ENCODE measurements around the gene KDM4B.
A peak's percentile ranks its signal among the peaks of the same experiment; 100 is the strongest.
"Not testable (repeated sequence)": the region's sequence is repeated elsewhere in the genome, so short reads cannot be mapped to it uniquely, and the experiment has no call there.

The KDM4B gene

GRCh38 chr19:5149508-5149907 lies 180.6 kb downstream of the KDM4B start:
- DNase-seq (ENCODE audit: low read depth in 2 of 2) = no peak

- no peak for DNase-seq (ENCODE audit: low read depth in 2 of 2)
These were observed 181.3 kb downstream of the KDM4B start for GRCh38 chr19:5149932-5150901.

- no peak for DNase-seq (ENCODE audit: low read depth in 2 of 2)
These were observed 182.2 kb downstream of the KDM4B start for GRCh38 chr19:5150902-5151741.

GRCh38 chr19:5152013-5152763 lies 183.3 kb downstream of the KDM4B start:
- no peak for DNase-seq (ENCODE audit: low read depth in 2 of 2)

- DNase-seq (ENCODE audit: low read depth in 2 of 2) = no peak
These were observed 184.0 kb downstream of the KDM4B start for GRCh38 chr19:5152767-5153532.

GRCh38 chr19:5153601-5154128 lies 184.8 kb downstream of the KDM4B start:
- no peak for DNase-seq (ENCODE audit: low read depth in 2 of 2)

- DNase-seq (ENCODE audit: low read depth in 2 of 2) = no peak
These were observed 185.4 kb downstream of the KDM4B start for GRCh38 chr19:5154129-5154798.

GRCh38 chr19:5154799-5155426 lies 186.0 kb downstream of the KDM4B start:
- no peak for DNase-seq (ENCODE audit: low read depth in 2 of 2)

GRCh38 chr19:5155586-5156210 lies 186.8 kb downstream of the KDM4B start:
- no peak for DNase-seq (ENCODE audit: low read depth in 2 of 2)

GRCh38 chr19:5156231-5156986 lies 187.5 kb downstream of the KDM4B start:
- DNase-seq (ENCODE audit: low read depth in 2 of 2) = no peak

- no peak for DNase-seq (ENCODE audit: low read depth in 2 of 2)
These were observed 188.3 kb downstream of the KDM4B start for GRCh38 chr19:5157186-5157585.

- not testable (repeated sequence) for DNase-seq (ENCODE audit: low read depth in 2 of 2)
These were observed 189.7 kb downstream of the KDM4B start for GRCh38 chr19:5158549-5159134.

- DNase-seq (ENCODE audit: low read depth in 2 of 2) = not testable (repeated sequence)
These were observed 191.4 kb downstream of the KDM4B start for GRCh38 chr19:5160158-5160795.

- not testable (repeated sequence) for DNase-seq (ENCODE audit: low read depth in 2 of 2)
These were observed 196.2 kb downstream of the KDM4B start for GRCh38 chr19:5164845-5165696.

- DNase-seq (ENCODE audit: low read depth in 2 of 2) = no peak
These were observed 196.7 kb downstream of the KDM4B start for GRCh38 chr19:5165697-5166019.

- DNase-seq (ENCODE audit: low read depth in 2 of 2) = no peak
These were observed 197.3 kb downstream of the KDM4B start for GRCh38 chr19:5166262-5166661.

- peak; percentile 39 to 41 for DNase-seq (ENCODE audit: low read depth in 2 of 2)
These were observed 201.4 kb downstream of the KDM4B start for GRCh38 chr19:5170329-5170745.

All from stimulated activated CD8-positive, alpha-beta memory T cell treated with anti-CD3 and anti-CD28 coated beads, Interleukin-15, amount 100 ng/mL, for 48 hours (primary cell).